ENCODE measurements around the gene COL21A1. TPM values are rescaled to one million over a fixed set of nuclear protein-coding genes. Genes with fewer than 3 reads are reported as not detected.
A peak's percentile ranks its signal among the peaks of the same experiment; 100 is the strongest.

COL21A1 gene
- total and polyA plus RNA-seq, 2 of the 4 experiments (the other 2 are of a cell fraction), result 0.05 TPM; not detected in 1

- no CpG with 5 or more reads among the region's 1 CpG for WGBS, 2 experiments (ENCODE audit: extremely low coverage in 2 of 2, insufficient read length in 1 of 2)
These were observed 206.5 kb downstream of the COL21A1 start for GRCh38 chr6:56040889-56041301.

More at GRCh38 chr6:56040889-56041301, 206.5 kb downstream of the COL21A1 start:
- no peak overlapping the region for H3K4me3 ChIP-seq (ENCODE audit: insufficient read depth, low read depth, low read length)
- H4K8ac ChIP-seq (ENCODE audit: low read depth in 2 of 2, low read length in 2 of 2), result no peak overlapping the region
- in situ Hi-C loops (cut with MboI; ENCODE audit: low sequenced_read_pairs) (no loop called here), dilution Hi-C loops (cut with HindIII; ENCODE audit: low sequenced_read_pairs, unreplicated experiment) (no loop called here), intact Hi-C loops (cut with micrococcal nuclease) (no loop called here)
- no peaks in the 10 kb centered on the region; the same call in 1 of the 2 replicates for H3K9me3 ChIP-seq (ENCODE audit: control insufficient read depth, insufficient read depth, low read length)
- H4K20me1 ChIP-seq (ENCODE audit: insufficient read depth, low read length), result no peaks in the 10 kb centered on the region
- no peak overlapping the region for H2BK15ac ChIP-seq (ENCODE audit: low read depth, low read length)
- DNase-seq, result peak; percentile 28
- H3K4me1 ChIP-seq (ENCODE audit: control insufficient read depth, insufficient read depth, low read length), result peaks cover 2% of the 10 kb centered on the region; the same call in 1 of the 2 replicates
- 0 out of 2 replicates have a peak overlapping the region, but pooled peaks have one; percentile 31 for H3K4ac ChIP-seq (ENCODE audit: low read depth, low read length)
- no peak overlapping the region for H3K9ac ChIP-seq (ENCODE audit: low read depth, low read length)
- no peak overlapping the region for H3K27ac ChIP-seq (ENCODE audit: insufficient read depth, low read length)
- H3K36me3 ChIP-seq (ENCODE audit: control insufficient read depth, insufficient read depth, low read length), result no peaks in the 10 kb centered on the region
- H4K5ac ChIP-seq (ENCODE audit: low read depth, low read length), result no peak overlapping the region
- peak; percentile 78 for ATAC-seq (ENCODE audit: low read depth)
- no TSS peak for BruUV-seq (replicated peaks)
- H3K4me2 ChIP-seq (ENCODE audit: low read depth, low read length), result no peak overlapping the region; the same call in 1 of the 2 replicates
- CTCF ChIA-PET, result interaction anchor here (1.1 kb wide), 1 partner anchor 11 kb away, joined by 3 read pairs; no protein-coding TSS in a partner anchor
- H3K14ac ChIP-seq (replicated peaks; ENCODE audit: low read depth, low read length), result 0 out of 2 replicates have a peak overlapping the region, but pooled peaks have one; percentile 3
- no peak overlapping the region; the same call in 1 of the 2 replicates for H3K56ac ChIP-seq (ENCODE audit: extremely low read depth, insufficient read depth, low read length)
- H3K79me1 ChIP-seq (ENCODE audit: low read depth in 1 of 2, low read length in 2 of 2), result no peaks in the 10 kb centered on the region
- no peaks in the 10 kb centered on the region for H3K27me3 ChIP-seq (ENCODE audit: control insufficient read depth, insufficient read depth, low read length)
- H2BK20ac ChIP-seq (ENCODE audit: low read depth, low read length), result peak overlapping the region; percentile 64
- H2BK120ac ChIP-seq (ENCODE audit: low read depth, low read length), result peak overlapping the region; percentile 11; the same call in 1 of the 2 replicates
- H2AK9ac ChIP-seq (replicated peaks; ENCODE audit: low read depth, low read length, poor library complexity), result no peak overlapping the region
- H2BK5ac ChIP-seq (ENCODE audit: low read depth, low read length, poor library complexity, severe bottlenecking), result no peak overlapping the region
- TF ChIP-seq ELK1 (IDR thresholded peaks at IDR 0.05; ENCODE audit: borderline replicate concordance, low read depth, low read length) (no peak), RCOR1 (IDR thresholded peaks at IDR 0.05; ENCODE audit: insufficient replicate concordance, low read length) (no peak), RFX5 (IDR thresholded peaks at IDR 0.05; ENCODE audit: low read depth, low read length) (no peak), CTCF (conservative IDR thresholded peaks at IDR 0.05; ENCODE audit: low read depth, low read length) (no peak), FOS (IDR thresholded peaks at IDR 0.05; ENCODE audit: low read depth, low read length) (no peak), SMC3 (IDR thresholded peaks at IDR 0.05; ENCODE audit: low read depth, low read length) (no peak), CEBPB (IDR thresholded peaks at IDR 0.05; ENCODE audit: low read depth, low read length) (no peak), POLR2A (IDR thresholded peaks at IDR 0.05; ENCODE audit: low read depth, low read length) (no peak), RAD21 (IDR thresholded peaks at IDR 0.05; ENCODE audit: low read length) (no peak), MAZ (IDR thresholded peaks at IDR 0.05; ENCODE audit: borderline replicate concordance, low read depth, low read length) (no peak), MAFK (IDR thresholded peaks at IDR 0.05; ENCODE audit: low read depth, low read length) (no peak), USF2 (IDR thresholded peaks at IDR 0.05; ENCODE audit: low read depth, low read length) (no peak), MXI1 (IDR thresholded peaks at IDR 0.05; ENCODE audit: borderline replicate concordance, low read depth, low read length) (no peak), NFE2L2 (IDR thresholded peaks at IDR 0.05; ENCODE audit: low read depth, low read length) (no peak), CHD1 (IDR thresholded peaks at IDR 0.05; ENCODE audit: low read depth, low read length) (no peak), BHLHE40 (IDR thresholded peaks at IDR 0.05; ENCODE audit: low read depth, low read length) (no peak)
- POLR2A ChIA-PET (ENCODE audit: unreplicated experiment), result no interaction called here
- peak overlapping the region; percentile 27; the same call in 1 of the 2 replicates for H3K18ac ChIP-seq (ENCODE audit: low read depth, low read length)
- H3K23ac ChIP-seq (ENCODE audit: low read depth, low read length), result no peak overlapping the region
- H2AFZ ChIP-seq (replicated peaks; ENCODE audit: low read length, poor library complexity), result no peak overlapping the region
- H3K9me1 ChIP-seq (ENCODE audit: insufficient read depth, low read length), result no peaks in the 10 kb centered on the region
- no peak overlapping the region for H2AK5ac ChIP-seq (ENCODE audit: low read depth, low read length)
- no peak overlapping the region for H4K91ac ChIP-seq (ENCODE audit: insufficient read depth, low read depth, low read length)

Measured in IMR-90 (cell line).